GM12892 (cell line): Measurements from ENCODE around the gene AWAT2.

Experiments
- POLR2A ChIP-seq: IDR thresholded peaks from 2 replicates; pipeline ENCODE4 v1.6.1; 2011; ENCODE audit warnings: low read depth, low read length, control low read depth
- POLR2AphosphoS5 ChIP-seq: IDR thresholded peaks from 2 replicates; pipeline ENCODE4 v1.6.1; 2011; ENCODE audit warnings: low read depth, low read length, control low read depth

DNA sequence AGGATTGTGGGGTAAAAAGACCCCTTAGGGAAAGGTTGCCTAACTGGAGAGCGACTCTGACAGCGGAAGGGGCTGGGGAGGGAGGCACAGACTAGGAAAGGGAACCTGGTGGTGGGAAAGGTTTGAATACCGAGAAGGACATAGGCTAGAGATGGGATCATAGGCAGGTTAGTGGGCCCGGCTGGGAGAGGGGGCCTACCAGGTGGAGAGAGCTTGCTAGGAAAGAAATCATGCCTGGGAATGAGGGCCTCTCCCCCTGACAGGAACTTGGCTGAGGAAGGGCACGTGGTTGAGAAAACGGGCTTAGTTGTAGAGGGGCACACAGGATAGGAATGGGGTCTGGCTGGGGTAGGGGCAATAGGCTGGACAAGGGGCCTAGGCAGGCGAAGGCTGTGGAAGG lies 16.9 kb upstream of the AWAT2 start:
- TF ChIP-seq POLR2A (no peak), POLR2AphosphoS5 (no peak)
